ENCODE data around the gene FOXP1. TPM values are rescaled to one million over a fixed set of nuclear protein-coding genes. Genes with fewer than 3 reads are reported as not detected.
"Not testable (repeated sequence)": the region's sequence is repeated elsewhere in the genome, so short reads cannot be mapped to it uniquely, and the experiment has no call there.

Gene FOXP1
- total RNA-seq, 2 donors from 2014 or later: 377 to 395 TPM

GRCh38 chr3:71339049-71339448, 244.5 kb downstream of the FOXP1 start:
- no peak overlapping the region for H3K4me3 Mint-ChIP-seq

DNA sequence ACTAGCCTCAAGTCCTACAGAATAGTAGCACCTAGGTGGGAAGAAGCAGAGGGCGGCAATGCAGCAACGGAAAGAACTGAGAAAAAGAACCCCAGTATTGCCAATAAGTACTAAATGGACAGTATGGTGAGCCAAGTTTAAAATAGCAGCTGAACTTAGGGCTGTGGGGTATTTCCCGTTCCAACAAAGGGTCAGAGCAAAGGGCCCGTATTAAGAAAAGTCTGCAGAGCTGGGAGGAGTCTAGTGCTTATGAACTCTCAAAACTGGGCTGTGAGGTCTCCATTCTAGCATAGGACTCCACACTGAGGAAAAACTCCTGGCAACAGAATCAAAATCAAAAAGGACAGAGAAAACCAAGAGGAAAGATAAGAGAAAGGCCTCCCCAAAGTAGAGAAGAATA, 250.7 kb downstream of the FOXP1 start:
- Mint-ChIP-seq H3K4me3 (no peak overlapping the region), H3K36me3 (ENCODE audit: low read depth) (peaks cover 8% of the 10 kb centered on the region)

More at GRCh38 chr3:71339049-71339448, 244.5 kb downstream of the FOXP1 start:
- peaks cover 17% of the 10 kb centered on the region for H3K4me1 Mint-ChIP-seq
- H3K9me3 ChIP-seq (ENCODE audit: control insufficient read depth, low read length, poor library complexity, severe bottlenecking): no peaks in the 10 kb centered on the region
- no peaks in the 10 kb centered on the region for H3K27me3 Mint-ChIP-seq
- no peak for ATAC-seq
- no peak overlapping the region for H3K27ac Mint-ChIP-seq
- DNase-seq: no peak
- H3K36me3 Mint-ChIP-seq (ENCODE audit: low read depth): peaks cover 7% of the 10 kb centered on the region

DNA sequence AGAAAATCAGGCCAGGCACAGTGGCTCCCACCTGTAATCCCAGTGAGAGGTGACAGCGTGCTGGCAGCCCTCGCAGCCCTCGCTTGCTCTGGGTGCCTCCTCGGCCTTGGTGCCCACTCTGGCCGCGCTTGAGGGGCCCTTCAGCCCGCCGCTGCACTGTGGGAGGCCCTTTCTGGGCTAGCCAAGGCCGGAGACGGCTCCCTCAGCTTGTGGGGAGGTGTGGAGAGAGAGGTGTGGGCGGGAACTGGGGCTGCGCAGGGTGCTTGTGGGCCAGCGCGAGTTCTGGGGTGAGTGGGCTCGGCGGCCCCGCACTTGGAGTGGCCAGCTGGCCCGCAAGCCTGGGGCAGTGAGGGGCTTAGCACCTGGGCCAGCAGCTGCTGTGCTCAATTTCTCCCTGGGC, 252.6 kb downstream of the FOXP1 start:
- H3K4me1 Mint-ChIP-seq: peaks cover 21% of the 10 kb centered on the region
- H3K27me3 Mint-ChIP-seq: no peaks in the 10 kb centered on the region
- DNase-seq: no peak
- peaks cover 4% of the 10 kb centered on the region for H3K36me3 Mint-ChIP-seq (ENCODE audit: low read depth)
- H3K9me3 ChIP-seq (ENCODE audit: control insufficient read depth, low read length, poor library complexity, severe bottlenecking): no peaks in the 10 kb centered on the region
- no peak overlapping the region for H3K27ac Mint-ChIP-seq
- ATAC-seq: no peak
- H3K4me3 Mint-ChIP-seq: no peak overlapping the region

More for the DNA sequence above, 250.7 kb downstream of the FOXP1 start:
- H3K9me3 ChIP-seq (ENCODE audit: control insufficient read depth, low read length, poor library complexity, severe bottlenecking): no peaks in the 10 kb centered on the region
- no peak for DNase-seq
- H3K27ac Mint-ChIP-seq: no peak overlapping the region
- no peak for ATAC-seq
- H3K27me3 Mint-ChIP-seq: no peaks in the 10 kb centered on the region
- H3K4me1 Mint-ChIP-seq: peaks cover 21% of the 10 kb centered on the region

DNA sequence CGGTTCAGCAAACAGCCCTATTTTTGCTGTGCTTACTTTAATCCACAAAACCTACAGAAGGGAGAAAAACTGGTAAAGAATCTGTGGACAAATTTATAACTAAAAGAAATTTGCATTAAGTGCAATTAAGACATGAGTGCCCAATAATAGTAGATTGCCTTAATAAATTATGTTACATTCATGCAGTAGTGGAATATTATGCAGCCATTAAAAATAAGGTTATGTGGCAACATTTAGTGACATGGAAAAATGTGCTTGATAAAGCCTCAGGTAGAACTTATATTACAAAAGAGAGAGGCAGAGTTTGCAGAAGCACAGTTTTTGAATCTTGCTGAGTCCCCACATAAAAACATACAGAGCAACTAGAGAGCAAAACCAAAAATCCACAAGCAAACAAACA, 253.0 kb downstream of the FOXP1 start:
- Mint-ChIP-seq H3K4me3 (no peak overlapping the region), H3K27ac (no peak overlapping the region), H3K27me3 (no peaks in the 10 kb centered on the region), H3K4me1 (peaks cover 21% of the 10 kb centered on the region), H3K36me3 (ENCODE audit: low read depth) (peaks cover 4% of the 10 kb centered on the region)
- no peaks in the 10 kb centered on the region for H3K9me3 ChIP-seq (ENCODE audit: control insufficient read depth, low read length, poor library complexity, severe bottlenecking)
- ATAC-seq (no peak), DNase-seq (no peak)

DNA sequence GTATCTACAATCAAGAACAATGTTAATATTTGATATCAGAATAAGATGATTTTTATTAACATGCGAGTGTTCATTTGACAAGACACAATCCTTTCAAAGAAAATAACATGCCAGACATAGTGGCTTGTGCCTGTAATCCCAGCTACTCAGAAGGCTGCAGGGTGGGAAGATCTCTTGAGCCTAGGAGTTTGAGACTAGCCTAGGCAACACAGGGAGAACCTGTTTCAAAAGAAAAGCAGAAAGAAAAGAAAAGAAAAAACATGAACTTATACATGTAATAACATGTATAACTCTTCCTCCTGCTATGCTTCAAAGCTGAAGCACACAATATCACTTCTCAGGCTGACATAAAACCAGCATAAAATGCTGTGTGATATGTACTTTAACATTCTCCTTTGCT, 253.7 kb downstream of the FOXP1 start:
- DNase-seq (no peak), ATAC-seq (no peak)
- Mint-ChIP-seq H3K4me3 (no peak overlapping the region), H3K27ac (no peak overlapping the region), H3K36me3 (ENCODE audit: low read depth) (peaks cover 4% of the 10 kb centered on the region), H3K4me1 (peaks cover 21% of the 10 kb centered on the region), H3K27me3 (no peaks in the 10 kb centered on the region)
- no peaks in the 10 kb centered on the region for H3K9me3 ChIP-seq (ENCODE audit: control insufficient read depth, low read length, poor library complexity, severe bottlenecking)

GRCh38 chr3:71328926-71329325, 254.6 kb downstream of the FOXP1 start:
- Mint-ChIP-seq H3K36me3 (ENCODE audit: low read depth) (peaks cover 4% of the 10 kb centered on the region), H3K4me1 (peaks cover 21% of the 10 kb centered on the region)
- no peak for ATAC-seq

GRCh38 chr3:71327936-71328335, 255.6 kb downstream of the FOXP1 start:
- Mint-ChIP-seq H3K27ac (peak overlapping the region; percentile 67), H3K4me3 (no peak overlapping the region), H3K36me3 (ENCODE audit: low read depth) (peaks cover 5% of the 10 kb centered on the region), H3K4me1 (peaks cover 20% of the 10 kb centered on the region), H3K27me3 (no peaks in the 10 kb centered on the region)
- no peaks in the 10 kb centered on the region for H3K9me3 ChIP-seq (ENCODE audit: control insufficient read depth, low read length, poor library complexity, severe bottlenecking)
- ATAC-seq (no peak), DNase-seq (no peak)

More at GRCh38 chr3:71328926-71329325, 254.6 kb downstream of the FOXP1 start:
- H3K4me3 Mint-ChIP-seq: no peak overlapping the region
- no peak overlapping the region for H3K27ac Mint-ChIP-seq
- H3K27me3 Mint-ChIP-seq: no peaks in the 10 kb centered on the region
- DNase-seq: no peak
- H3K9me3 ChIP-seq (ENCODE audit: control insufficient read depth, low read length, poor library complexity, severe bottlenecking): no peaks in the 10 kb centered on the region

DNA sequence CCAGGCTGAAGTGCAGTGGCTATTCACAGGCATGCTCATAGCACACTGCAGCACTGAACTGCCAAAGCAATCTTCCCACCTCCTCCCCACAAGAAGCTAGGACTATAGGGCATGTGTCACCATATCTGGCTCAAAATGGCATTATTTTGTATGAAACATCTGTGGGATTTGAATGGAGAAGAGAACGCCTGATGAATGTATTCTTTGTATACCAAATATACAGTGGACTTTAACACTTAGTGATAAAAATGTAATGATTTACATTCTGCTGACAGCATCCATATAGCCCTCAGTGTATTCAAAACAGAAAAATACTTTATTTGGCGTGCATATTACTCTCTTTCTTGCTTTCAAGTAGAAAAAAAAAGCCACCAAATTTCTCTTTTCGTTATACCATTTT, 257.8 kb downstream of the FOXP1 start:
- H3K9me3 ChIP-seq (ENCODE audit: control insufficient read depth, low read length, poor library complexity, severe bottlenecking): no peaks in the 10 kb centered on the region
- Mint-ChIP-seq H3K36me3 (ENCODE audit: low read depth) (peaks cover 5% of the 10 kb centered on the region), H3K27ac (peak overlapping the region; percentile 2), H3K27me3 (no peaks in the 10 kb centered on the region), H3K4me1 (peaks cover 20% of the 10 kb centered on the region), H3K4me3 (no peak overlapping the region)
- ATAC-seq (no peak), DNase-seq (no peak)

GRCh38 chr3:71324224-71324623, 259.3 kb downstream of the FOXP1 start:
- not testable (repeated sequence) for H3K4me3 Mint-ChIP-seq; ATAC-seq; H3K27me3 Mint-ChIP-seq; H3K36me3 Mint-ChIP-seq (ENCODE audit: low read depth); H3K27ac Mint-ChIP-seq; H3K9me3 ChIP-seq (ENCODE audit: control insufficient read depth, low read length, poor library complexity, severe bottlenecking); DNase-seq
- peaks cover 18% of the 10 kb centered on the region for H3K4me1 Mint-ChIP-seq

GRCh38 chr3:71323558-71323957, 260.0 kb downstream of the FOXP1 start:
- H3K4me1 Mint-ChIP-seq: peaks cover 19% of the 10 kb centered on the region
- DNase-seq (no peak), ATAC-seq (no peak)
- H3K27ac Mint-ChIP-seq: no peak overlapping the region
- no peaks in the 10 kb centered on the region for H3K9me3 ChIP-seq (ENCODE audit: control insufficient read depth, low read length, poor library complexity, severe bottlenecking)
- no peak overlapping the region for H3K4me3 Mint-ChIP-seq
- H3K36me3 Mint-ChIP-seq (ENCODE audit: low read depth): peaks cover 3% of the 10 kb centered on the region
- H3K27me3 Mint-ChIP-seq: no peaks in the 10 kb centered on the region

GRCh38 chr3:71322154-71322553, 261.4 kb downstream of the FOXP1 start:
- Mint-ChIP-seq H3K27me3 (no peaks in the 10 kb centered on the region), H3K4me1 (peaks cover 17% of the 10 kb centered on the region), H3K4me3 (no peak overlapping the region), H3K36me3 (ENCODE audit: low read depth) (peaks cover 3% of the 10 kb centered on the region), H3K27ac (no peak overlapping the region)
- no peak for ATAC-seq
- no peaks in the 10 kb centered on the region for H3K9me3 ChIP-seq (ENCODE audit: control insufficient read depth, low read length, poor library complexity, severe bottlenecking)
- no peak for DNase-seq

DNA sequence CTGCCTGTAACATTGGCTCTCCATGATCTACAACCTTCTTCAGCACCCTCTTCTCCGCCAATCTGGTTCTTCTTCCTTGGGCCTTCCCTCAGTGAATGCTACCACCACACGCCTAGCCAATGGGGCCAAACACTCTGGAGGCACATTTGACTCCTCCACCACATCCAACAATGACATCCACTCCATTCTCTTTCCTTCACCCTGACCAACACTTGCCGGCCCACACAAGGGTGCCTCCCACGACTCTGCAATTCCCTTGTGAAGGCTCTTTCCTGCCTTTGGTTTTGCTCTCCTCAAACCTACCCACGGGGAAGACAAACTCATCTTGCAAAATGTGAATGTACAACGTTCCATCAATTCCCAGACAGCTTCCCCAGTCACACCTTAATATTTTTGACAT, 263.8 kb downstream of the FOXP1 start:
- H3K27me3 Mint-ChIP-seq: no peaks in the 10 kb centered on the region
- H3K4me1 Mint-ChIP-seq: peaks cover 12% of the 10 kb centered on the region
- H3K9me3 ChIP-seq (ENCODE audit: control insufficient read depth, low read length, poor library complexity, severe bottlenecking): no peaks in the 10 kb centered on the region
- H3K27ac Mint-ChIP-seq: no peak overlapping the region
- DNase-seq (no peak), ATAC-seq (no peak)
- H3K36me3 Mint-ChIP-seq (ENCODE audit: low read depth): peaks cover 3% of the 10 kb centered on the region
- H3K4me3 Mint-ChIP-seq: no peak overlapping the region

DNA sequence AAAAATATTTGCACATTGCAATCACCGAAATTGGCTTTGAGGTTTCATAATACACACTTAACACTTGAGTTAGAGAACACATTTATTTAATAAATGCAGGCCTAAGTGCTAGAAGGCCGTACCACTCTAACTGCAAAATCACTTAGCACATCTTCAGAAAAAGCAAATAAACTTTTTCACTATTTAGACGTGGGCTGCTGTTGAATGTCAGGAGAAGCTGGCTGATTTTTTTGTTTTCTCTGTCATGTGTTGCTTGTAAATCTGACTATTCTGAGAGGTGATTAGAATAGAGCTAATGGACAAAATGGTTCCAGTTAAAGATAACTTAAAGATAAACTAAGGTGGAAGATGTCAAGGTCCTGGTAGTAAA, 265.1 kb downstream of the FOXP1 start:
- Mint-ChIP-seq H3K4me1 (peaks cover 12% of the 10 kb centered on the region), H3K36me3 (ENCODE audit: low read depth) (peaks cover 3% of the 10 kb centered on the region), H3K27me3 (no peaks in the 10 kb centered on the region), H3K27ac (no peak overlapping the region), H3K4me3 (no peak overlapping the region)
- DNase-seq (no peak), ATAC-seq (no peak)
- no peaks in the 10 kb centered on the region for H3K9me3 ChIP-seq (ENCODE audit: control insufficient read depth, low read length, poor library complexity, severe bottlenecking)

DNA sequence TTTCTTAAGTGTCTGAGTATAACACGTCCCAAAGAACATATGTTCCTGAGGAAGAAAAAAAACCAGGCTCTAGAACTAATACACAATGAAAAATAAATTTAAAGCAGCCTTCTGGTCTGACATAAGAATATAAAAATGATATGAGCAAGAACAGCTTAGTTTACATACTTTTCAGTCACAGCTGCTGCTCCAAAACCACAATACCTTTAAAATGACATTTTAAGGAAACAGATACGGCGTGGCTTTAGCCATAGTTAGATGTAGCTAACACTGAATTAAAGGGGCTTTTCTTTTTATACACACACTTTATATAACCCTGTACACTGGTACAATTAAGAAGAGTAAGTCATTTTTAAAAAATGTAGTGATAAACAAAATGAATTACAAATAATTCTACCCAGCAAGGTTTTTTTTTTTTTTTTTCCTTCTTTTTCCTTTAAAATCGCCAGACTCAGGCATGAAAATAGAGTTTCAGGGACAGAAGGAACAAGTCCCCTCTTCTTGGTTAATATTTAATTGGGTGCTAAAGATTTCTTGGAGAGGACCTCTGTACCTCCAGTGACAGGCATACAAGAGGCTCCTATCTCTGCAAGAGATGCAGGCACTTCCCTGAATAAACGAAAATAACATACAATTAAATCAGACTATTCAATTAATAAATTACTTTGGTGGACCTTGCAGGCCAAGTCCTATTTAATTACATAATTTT, 265.6 kb downstream of the FOXP1 start:
- ATAC-seq (no peak), DNase-seq (no peak)
- no peaks in the 10 kb centered on the region for H3K9me3 ChIP-seq (ENCODE audit: control insufficient read depth, low read length, poor library complexity, severe bottlenecking)
- Mint-ChIP-seq H3K27ac (no peak overlapping the region), H3K27me3 (no peaks in the 10 kb centered on the region), H3K4me1 (peaks cover 10% of the 10 kb centered on the region), H3K36me3 (ENCODE audit: low read depth) (no peaks in the 10 kb centered on the region), H3K4me3 (no peak overlapping the region)
